HTERT RPE-1 (cell line): ENCODE data around the gene TCAF1.

Experiments
- in situ Hi-C: fragments of 300-500 bp; cut with MboI; formaldehyde crosslinking; loops from 4 replicates; pipeline ENCODE4 v1.14.3; 2020; ENCODE audit warnings: low sequenced_read_pairs

The TCAF1 gene, protein sequence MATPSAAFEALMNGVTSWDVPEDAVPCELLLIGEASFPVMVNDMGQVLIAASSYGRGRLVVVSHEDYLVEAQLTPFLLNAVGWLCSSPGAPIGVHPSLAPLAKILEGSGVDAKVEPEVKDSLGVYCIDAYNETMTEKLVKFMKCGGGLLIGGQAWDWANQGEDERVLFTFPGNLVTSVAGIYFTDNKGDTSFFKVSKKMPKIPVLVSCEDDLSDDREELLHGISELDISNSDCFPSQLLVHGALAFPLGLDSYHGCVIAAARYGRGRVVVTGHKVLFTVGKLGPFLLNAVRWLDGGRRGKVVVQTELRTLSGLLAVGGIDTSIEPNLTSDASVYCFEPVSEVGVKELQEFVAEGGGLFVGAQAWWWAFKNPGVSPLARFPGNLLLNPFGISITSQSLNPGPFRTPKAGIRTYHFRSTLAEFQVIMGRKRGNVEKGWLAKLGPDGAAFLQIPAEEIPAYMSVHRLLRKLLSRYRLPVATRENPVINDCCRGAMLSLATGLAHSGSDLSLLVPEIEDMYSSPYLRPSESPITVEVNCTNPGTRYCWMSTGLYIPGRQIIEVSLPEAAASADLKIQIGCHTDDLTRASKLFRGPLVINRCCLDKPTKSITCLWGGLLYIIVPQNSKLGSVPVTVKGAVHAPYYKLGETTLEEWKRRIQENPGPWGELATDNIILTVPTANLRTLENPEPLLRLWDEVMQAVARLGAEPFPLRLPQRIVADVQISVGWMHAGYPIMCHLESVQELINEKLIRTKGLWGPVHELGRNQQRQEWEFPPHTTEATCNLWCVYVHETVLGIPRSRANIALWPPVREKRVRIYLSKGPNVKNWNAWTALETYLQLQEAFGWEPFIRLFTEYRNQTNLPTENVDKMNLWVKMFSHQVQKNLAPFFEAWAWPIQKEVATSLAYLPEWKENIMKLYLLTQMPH

GRCh38 chr7:143901668-143902331 is at the start of gene TCAF1:
TCAF1 (minus strand) TSS chr7:143902176; CDS start chr7:143876608, 25,568 bp downstream.
- in situ Hi-C loops, result no loop called here

DNA sequence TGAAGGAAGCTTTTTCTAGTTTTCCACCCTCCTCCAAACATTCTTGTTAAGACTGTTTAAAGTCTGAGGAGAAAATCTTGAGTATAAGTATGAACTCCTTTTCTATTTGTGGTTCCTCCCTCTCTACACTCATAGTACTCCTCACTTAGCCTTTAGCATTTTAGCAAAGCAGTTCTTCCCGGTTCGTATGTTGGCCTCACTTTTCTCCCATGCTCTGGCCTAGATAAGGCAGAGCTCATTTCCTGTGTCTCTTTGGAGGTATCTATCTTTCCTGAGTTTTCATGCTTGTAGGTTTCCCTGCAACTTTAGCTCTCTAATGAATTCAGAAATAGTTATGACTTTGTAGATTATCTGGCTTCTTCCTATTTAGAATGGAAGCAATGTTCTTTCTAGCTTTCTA is 46.8 kb upstream of the TCAF1 start:
- in situ Hi-C loops, result no loop called here

- in situ Hi-C loops, result no loop called here
Observed at GRCh38 chr7:143947111-143947510, 45.1 kb upstream of the TCAF1 start.

GRCh38 chr7:143945423-143945822 is 43.4 kb upstream of the TCAF1 start:
- in situ Hi-C loops, result no loop called here

DNA sequence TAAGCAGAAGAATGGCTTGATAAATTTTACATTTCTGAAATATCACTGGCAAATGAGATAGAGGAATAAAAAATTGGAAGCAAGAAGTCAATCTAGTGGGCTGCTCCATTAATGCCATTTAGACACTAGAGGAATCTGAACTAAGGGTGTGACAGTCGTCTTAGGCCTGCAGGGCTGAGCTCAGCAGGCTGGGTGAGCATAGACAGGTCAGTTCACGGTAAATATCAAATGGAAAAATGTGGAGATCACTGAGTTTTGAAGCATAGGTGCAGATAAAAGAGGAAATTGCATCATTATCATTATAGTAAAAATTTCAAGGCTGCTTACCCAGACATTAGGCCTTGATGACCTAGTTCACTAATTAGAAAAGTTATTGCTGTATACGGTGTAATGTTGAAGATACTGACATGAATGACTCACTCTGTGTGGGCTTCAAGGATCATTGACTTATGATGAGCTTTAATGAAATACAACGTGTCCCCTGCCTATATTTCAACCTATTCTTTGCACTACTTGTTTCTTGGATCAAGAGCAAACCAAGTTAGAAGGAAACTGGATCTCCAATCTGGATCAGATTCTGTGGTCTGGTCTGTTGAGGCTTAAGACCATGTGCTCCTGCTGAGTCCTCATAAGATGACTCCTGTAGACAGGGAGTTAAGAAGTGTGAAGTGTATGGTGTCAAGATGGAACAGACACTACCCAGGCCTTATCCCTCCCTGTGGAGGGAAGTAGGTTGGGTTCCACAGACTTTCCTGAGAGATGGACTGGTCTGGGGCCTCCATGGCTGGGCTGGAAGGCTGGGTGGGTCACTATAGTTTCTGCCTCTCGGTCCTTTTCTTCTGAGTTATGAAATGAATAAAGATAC is 36.6 kb upstream of the TCAF1 start:
- in situ Hi-C loops, result no loop called here

DNA sequence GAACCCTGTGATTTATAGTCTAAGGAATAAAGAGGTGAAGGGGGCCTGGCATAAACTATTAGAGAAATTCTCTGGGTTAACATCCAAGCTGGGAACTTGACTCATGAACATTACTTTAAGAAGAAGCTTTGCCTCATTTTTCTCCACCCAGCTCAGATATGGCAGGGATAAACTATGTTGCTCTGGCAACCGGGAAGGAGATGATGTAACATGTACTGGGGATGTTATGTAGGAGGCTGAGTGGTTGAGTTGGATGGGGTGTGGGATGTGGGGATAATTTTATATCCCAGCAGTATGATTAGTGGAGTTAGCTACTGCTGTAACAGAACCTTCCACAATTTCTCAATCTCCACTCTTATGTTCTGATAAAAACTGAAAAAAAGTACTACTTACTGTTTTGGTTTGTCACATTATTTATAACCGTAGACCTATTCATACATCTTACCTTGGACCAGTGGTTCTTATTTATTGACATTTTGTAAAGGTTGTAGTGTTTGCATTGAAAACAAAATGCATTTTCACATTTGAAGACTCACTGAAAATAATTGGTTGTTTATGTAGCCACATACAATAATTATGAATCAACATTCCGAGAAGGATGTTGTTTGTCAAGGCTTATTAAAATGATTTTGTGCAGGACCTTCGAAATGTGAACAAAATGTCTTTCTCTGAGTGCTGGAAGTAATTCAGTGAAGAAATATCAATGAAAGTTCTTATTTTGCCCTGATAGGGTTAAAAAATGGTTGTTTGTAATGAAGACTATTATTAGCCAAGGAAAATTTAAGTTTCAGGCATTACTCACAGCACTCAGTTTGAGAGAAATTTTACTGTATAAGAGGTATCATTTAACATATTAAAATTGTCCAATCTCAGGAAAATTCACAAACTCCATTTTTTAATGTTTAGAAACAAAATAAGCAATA is 34.4 kb upstream of the TCAF1 start:
- in situ Hi-C loops, result no loop called here

- in situ Hi-C loops, result no loop called here
Observed at GRCh38 chr7:143934526-143935325, 32.8 kb upstream of the TCAF1 start, which contains the start of gene OR2F2. OR2F2 (plus strand) TSS chr7:143935233; CDS start chr7:143935233, 0 bp downstream.

DNA sequence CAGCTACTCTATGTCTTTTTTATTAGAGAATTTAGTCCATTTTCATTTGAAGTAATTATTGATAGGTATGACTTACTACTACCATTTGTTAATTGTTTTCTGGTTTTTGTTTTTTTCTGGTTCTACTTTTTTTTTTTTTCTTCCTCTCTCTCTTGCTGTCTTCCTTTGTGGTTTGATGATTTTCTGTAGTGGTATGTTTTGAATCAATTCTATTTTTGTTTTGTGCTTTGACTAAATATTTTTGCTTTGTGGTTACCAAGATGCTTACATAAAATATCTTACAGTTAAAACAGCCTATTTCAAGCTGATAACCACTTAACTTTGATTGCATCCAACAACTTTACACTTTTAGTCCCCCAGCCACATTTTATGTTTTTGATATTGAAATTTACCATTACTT is 29.8 kb upstream of the TCAF1 start:
- in situ Hi-C loops, result no loop called here

GRCh38 chr7:143929224-143929920 is 27.4 kb upstream of the TCAF1 start:
- in situ Hi-C loops, result no loop called here

DNA sequence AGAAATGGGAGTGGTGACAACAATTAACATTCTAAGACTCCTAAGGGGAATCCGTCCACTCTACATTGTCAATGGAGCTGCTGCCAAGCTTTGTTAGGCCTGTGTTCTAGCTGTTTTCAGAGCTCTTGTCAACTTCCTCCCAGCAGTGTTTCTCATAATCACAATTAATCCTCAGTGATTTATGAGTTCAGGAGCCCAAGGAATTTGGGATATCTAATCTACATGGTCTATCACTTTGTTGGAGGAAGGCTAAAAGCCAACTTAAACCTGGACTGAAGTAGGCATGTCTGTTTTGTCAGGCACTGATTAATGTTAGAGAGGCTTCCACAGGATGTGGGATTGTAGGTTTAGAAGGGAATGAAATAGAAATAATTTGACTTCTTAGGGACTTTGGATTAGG is 22.9 kb upstream of the TCAF1 start:
- in situ Hi-C loops, result no loop called here

DNA sequence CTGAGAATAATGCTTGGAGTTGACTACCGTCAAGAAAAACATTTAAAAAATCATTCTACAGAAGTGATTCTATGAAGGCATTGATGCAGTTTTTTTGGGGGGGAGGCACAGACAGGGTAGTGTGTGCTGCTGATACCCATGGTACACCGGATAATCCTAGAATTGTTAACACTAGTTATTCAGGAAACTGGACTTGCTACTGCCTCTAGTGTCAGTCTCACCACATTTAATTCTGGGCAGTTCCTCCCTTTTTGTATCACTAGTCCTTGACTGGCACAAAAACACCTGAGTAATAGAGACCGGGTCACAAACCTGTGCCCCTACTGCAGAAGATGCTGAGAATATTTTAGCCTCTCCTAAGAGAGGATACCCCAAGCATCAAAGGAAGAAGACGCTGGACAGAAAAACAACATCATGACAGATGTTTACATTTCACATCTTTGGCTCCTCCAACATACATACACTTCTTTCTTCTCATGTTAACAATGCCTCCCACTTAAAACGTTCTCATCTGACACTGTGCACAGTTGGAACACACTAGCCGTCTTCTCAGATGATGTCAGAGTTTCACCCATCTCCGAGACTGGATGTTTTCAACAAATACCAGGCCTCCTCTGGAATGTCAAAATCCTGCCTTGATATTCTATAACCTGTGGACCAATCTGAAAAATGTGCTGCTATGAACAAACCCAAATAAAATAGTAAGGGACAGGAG is 13.1 kb upstream of the TCAF1 start:
- in situ Hi-C loops, result no loop called here

GRCh38 chr7:143913945-143914615 is 12.1 kb upstream of the TCAF1 start:
- in situ Hi-C loops, result no loop called here

DNA sequence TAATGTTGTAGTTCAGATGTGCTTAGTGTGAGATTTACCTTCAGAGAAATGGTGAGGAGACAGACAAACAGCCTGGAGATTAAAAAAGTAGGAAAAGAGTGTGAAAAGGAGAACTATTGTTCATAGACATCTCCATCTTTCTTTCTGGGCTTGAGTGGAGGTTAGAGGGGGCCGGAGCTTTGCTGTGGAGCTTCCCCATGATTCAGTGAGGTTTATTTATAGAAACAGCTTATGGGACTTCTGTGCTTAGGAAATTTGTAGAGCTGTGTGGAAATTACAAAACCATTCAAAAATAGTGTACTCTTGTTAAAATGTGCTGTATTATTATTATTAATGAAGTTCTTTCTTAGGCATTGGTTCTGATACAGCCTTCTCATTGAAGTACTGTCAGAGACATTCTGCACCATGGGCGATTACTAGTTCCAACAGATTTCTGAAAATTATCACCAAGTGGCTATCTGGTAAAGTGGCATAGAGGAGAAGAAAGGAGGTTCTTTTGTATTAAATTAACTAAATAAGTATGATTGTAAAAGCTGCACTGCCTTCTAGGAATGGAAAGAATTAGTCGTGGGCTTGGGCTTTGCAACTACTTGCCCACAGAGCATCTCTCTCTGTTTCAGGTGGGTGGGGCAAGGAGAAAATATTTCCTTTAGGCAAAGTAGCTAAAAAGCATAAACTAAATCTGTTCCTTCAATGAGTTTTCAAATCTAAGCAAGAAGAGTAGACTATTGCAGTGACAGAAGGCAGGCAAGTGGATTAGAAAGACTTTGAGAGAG is 8.7 kb upstream of the TCAF1 start:
- in situ Hi-C loops, result no loop called here

- in situ Hi-C loops, result no loop called here
Observed at GRCh38 chr7:143909863-143910262, 7.9 kb upstream of the TCAF1 start.

DNA sequence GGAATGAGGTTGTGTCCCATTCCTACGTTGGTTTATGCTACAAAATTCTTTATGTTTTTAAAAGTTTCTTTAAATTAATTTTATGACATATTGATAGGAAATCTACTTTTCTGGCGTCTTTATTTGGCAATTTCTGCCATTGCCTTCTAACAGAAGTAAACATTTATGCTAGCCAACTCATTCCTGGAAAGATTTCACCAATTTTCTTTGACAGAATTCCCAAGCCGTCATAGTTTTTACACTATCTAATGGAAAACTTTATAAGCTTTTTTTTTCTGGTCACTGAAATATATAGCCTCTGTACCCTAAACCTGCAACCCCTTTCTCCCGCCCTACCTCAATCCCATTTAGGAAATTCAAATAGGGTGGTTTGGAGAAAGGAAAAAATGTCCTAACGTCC is 6.1 kb upstream of the TCAF1 start:
- in situ Hi-C loops, result no loop called here

GRCh38 chr7:143906895-143907294 is 4.9 kb upstream of the TCAF1 start:
- in situ Hi-C loops, result no loop called here
